HepG2 (cell line): Measurements from ENCODE around the gene ADM5. TPM values are rescaled to one million over a fixed set of nuclear protein-coding genes. Genes with fewer than 3 reads are reported as not detected.

Source experiments
- ARNT2 ChIP-seq: sonication (generic); formaldehyde crosslinking; IDR thresholded peaks from 2 replicates; pipeline ENCODE4 v1.8.0; 2022; ENCODE audit warnings: mild to moderate bottlenecking, low read depth, missing genetic modification reagents, moderate library complexity
- ARNTL ChIP-seq: sonication (generic); formaldehyde crosslinking; IDR thresholded peaks from 2 replicates; pipeline ENCODE4 v1.4.0; 2020; ENCODE audit warnings: mild to moderate bottlenecking, missing genetic modification reagents
- NR2F6 ChIP-seq, 2 experiments: IDR thresholded peaks; 2 replicates each; pipeline ENCODE4 v1.6.1; 2016; ENCODE audit warnings: antibody characterized with exemption in 1 of 2, mild to moderate bottlenecking in 1 of 2
- ZFP62 ChIP-seq: sonication (generic); formaldehyde crosslinking; IDR thresholded peaks from 2 replicates; pipeline ENCODE4 v1.4.0; 2020; ENCODE audit warnings: missing genetic modification reagents
- ZNF382 ChIP-seq: sonication (generic); formaldehyde crosslinking; IDR thresholded peaks from 2 replicates; pipeline ENCODE4 v1.5.0; 2020; ENCODE audit warnings: missing genetic modification reagents, mild to moderate bottlenecking, borderline replicate concordance
- polyA plus RNA-seq, 8 experiments: library from polyadenylated mRNA; depleted of rRNA in 3 of 8; stranded (reverse) in 7 of 8; unstranded in 1 of 8; fragments of >200 nt; fragmentation: Illumina TruSeq in 4 of 8; extraction: Trizol in 4 of 8; gene quantifications; 2 replicates each; pipeline versions ENCODE4 v1.2.1 to v1.2.3, GENCODE V29; 2011 to 2016; ENCODE audit warnings: low read depth in 4 of 8, missing spikeins in 1 of 8, mixed read lengths in 1 of 8; ENCODE audit not compliant: insufficient read depth in 1 of 8
- total RNA-seq, 5 experiments: library from RNA; depleted of rRNA; stranded (reverse); fragments of >200 nt; fragmentation: Illumina TruSeq; extraction: Trizol; gene quantifications; 2 replicates each; pipeline ENCODE4 v1.2.3, GENCODE V29; 2016; ENCODE audit warnings: low read depth in 1 of 5
- TF ChIP-seq, protein P1 (sequence below): sonication (generic); formaldehyde crosslinking; IDR thresholded peaks from 2 replicates; pipeline ENCODE4 v1.5.0; 2020; ENCODE audit warnings: mild to moderate bottlenecking, missing genetic modification reagents, borderline replicate concordance
- TF ChIP-seq, protein P2 (sequence below): sonication (generic); formaldehyde crosslinking; IDR thresholded peaks from 2 replicates; pipeline ENCODE4 v1.8.0; 2022; ENCODE audit warnings: missing genetic modification reagents, low read depth, mild to moderate bottlenecking, borderline replicate concordance

ADM5 gene
- total and polyA plus RNA-seq, 2 of the 13 experiments (the other 11 are each of a cell fraction or from before 2014, with no cell fraction given) = 2.7 to 4.1 TPM

DNA sequence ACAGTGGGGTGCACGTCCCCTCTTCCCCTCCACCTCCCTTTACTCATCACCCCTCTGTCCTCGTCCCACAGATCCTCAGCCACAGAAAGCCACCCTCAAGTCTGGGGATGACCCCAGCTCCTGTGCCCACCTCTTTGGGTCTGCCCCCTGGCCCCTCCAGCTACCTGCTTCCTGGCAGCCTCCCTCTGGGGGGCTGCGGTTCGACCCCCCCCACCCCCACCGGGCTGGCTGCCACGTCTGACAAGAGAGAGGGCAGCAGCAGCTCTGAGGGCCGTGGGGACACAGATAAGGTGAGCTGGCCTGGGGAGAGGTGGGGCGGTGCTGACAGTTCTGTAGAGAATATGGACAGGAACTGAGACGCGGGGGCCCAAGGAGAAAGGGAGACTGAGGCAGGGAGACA is 34.8 kb upstream of the ADM5 start (continued):
- TF ChIP-seq, protein P1, sequence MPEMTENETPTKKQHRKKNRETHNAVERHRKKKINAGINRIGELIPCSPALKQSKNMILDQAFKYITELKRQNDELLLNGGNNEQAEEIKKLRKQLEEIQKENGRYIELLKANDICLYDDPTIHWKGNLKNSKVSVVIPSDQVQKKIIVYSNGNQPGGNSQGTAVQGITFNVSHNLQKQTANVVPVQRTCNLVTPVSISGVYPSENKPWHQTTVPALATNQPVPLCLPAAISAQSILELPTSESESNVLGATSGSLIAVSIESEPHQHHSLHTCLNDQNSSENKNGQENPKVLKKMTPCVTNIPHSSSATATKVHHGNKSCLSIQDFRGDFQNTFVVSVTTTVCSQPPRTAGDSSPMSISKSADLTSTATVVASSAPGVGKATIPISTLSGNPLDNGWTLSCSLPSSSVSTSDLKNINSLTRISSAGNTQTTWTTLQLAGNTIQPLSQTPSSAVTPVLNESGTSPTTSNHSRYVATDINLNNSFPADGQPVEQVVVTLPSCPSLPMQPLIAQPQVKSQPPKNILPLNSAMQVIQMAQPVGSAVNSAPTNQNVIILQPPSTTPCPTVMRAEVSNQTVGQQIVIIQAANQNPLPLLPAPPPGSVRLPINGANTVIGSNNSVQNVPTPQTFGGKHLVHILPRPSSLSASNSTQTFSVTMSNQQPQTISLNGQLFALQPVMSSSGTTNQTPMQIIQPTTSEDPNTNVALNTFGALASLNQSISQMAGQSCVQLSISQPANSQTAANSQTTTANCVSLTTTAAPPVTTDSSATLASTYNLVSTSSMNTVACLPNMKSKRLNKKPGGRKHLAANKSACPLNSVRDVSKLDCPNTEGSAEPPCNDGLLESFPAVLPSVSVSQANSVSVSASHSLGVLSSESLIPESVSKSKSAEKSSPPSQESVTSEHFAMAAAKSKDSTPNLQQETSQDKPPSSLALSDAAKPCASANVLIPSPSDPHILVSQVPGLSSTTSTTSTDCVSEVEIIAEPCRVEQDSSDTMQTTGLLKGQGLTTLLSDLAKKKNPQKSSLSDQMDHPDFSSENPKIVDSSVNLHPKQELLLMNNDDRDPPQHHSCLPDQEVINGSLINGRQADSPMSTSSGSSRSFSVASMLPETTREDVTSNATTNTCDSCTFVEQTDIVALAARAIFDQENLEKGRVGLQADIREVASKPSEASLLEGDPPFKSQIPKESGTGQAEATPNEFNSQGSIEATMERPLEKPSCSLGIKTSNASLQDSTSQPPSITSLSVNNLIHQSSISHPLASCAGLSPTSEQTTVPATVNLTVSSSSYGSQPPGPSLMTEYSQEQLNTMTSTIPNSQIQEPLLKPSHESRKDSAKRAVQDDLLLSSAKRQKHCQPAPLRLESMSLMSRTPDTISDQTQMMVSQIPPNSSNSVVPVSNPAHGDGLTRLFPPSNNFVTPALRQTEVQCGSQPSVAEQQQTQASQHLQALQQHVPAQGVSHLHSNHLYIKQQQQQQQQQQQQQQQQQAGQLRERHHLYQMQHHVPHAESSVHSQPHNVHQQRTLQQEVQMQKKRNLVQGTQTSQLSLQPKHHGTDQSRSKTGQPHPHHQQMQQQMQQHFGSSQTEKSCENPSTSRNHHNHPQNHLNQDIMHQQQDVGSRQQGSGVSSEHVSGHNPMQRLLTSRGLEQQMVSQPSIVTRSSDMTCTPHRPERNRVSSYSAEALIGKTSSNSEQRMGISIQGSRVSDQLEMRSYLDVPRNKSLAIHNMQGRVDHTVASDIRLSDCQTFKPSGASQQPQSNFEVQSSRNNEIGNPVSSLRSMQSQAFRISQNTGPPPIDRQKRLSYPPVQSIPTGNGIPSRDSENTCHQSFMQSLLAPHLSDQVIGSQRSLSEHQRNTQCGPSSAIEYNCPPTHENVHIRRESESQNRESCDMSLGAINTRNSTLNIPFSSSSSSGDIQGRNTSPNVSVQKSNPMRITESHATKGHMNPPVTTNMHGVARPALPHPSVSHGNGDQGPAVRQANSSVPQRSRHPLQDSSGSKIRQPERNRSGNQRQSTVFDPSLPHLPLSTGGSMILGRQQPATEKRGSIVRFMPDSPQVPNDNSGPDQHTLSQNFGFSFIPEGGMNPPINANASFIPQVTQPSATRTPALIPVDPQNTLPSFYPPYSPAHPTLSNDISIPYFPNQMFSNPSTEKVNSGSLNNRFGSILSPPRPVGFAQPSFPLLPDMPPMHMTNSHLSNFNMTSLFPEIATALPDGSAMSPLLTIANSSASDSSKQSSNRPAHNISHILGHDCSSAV (CRISPR knock-in tag) = no peak
- TF ChIP-seq ZFP62 (CRISPR knock-in tag) (no peak), ARNTL (no peak), ZNF382 (CRISPR knock-in tag) (no peak), NR2F6 (IDR thresholded peaks at IDR 0.05) (no peak), NR2F6 (CRISPR knock-in tag; IDR thresholded peaks at IDR 0.05) (no peak), ARNT2 (CRISPR knock-in tag) (no peak)
- TF ChIP-seq, protein P2, sequence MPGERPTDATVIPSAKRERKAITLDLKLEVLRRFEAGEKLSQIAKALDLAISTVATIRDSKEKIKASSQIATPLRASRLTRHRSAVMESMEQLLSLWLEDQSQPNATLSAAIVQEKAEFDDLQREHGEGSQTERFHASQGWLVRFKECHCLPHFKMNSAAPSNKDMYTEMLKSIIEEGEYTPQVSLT (CRISPR knock-in tag) = no peak
